ENCODE measurements around the gene PRKG1.

- TF ChIP-seq CTCF (optimal IDR thresholded peaks at IDR 0.05 in 1 of 3, IDR thresholded peaks at IDR 0.05 in 1 of 3, conservative IDR thresholded peaks at IDR 0.05 in 1 of 3; ENCODE audit: extremely low read depth in 1 of 3, insufficient read depth in 2 of 3, low read length in 3 of 3) (no peak), EZH2 (IDR thresholded peaks at IDR 0.05; ENCODE audit: low read length) (no peak)
Observed at GRCh38 chr10:52326382-52326781, 1252.1 kb downstream of the PRKG1 start.

Measured in keratinocyte (primary cell).